K562 (cell line): ENCODE results near the gene NME2. TPM values are rescaled to one million over a fixed set of nuclear protein-coding genes. Genes with fewer than 3 reads are reported as not detected.
A peak's percentile ranks its signal among the peaks of the same experiment; 100 is the strongest.

Experiments
- CREB5 ChIP-seq: fragments of 250-450 bp; sonication (Bioruptor Pico); IDR thresholded peaks from 2 replicates; pipeline ENCODE4 v1.5.0; 2020; ENCODE audit warnings: mild to moderate bottlenecking
- JUND ChIP-seq, 2 experiments: IDR thresholded peaks; 2 replicates in 1 of 2; 3 replicates in 1 of 2; pipeline ENCODE4 v1.6.1; 2011; ENCODE audit warnings: borderline replicate concordance in 2 of 2, low read depth in 2 of 2, low read length in 2 of 2, improper control_type of control experiment in 1 of 2, missing biosample characterization in 1 of 2, missing genetic modification characterization in 1 of 2, missing genetic modification reagents in 1 of 2
- MAZ ChIP-seq, 2 experiments: fragments of 450-650 bp in 1 of 2; sonication (generic) in 1 of 2; formaldehyde crosslinking; IDR thresholded peaks in 1 of 2; conservative IDR thresholded peaks in 1 of 2; 2 replicates each; pipeline versions ENCODE4 v1.4.0 to v1.5.0; 2020; ENCODE audit warnings: mild to moderate bottlenecking in 1 of 2, missing genetic modification reagents in 1 of 2
- PCBP2 ChIP-seq: fragments of 200-400 bp; formaldehyde crosslinking; IDR thresholded peaks from 2 replicates; pipeline ENCODE4 v1.6.1; 2018; ENCODE audit warnings: low read length, low read depth, mild to moderate bottlenecking, moderate library complexity; ENCODE audit not compliant: poor library complexity, severe bottlenecking
- SMAD4 ChIP-seq: fragments of 250-450 bp; sonication (Bioruptor Pico); conservative IDR thresholded peaks from 2 replicates; pipeline ENCODE4 v1.8.0; 2021; ENCODE audit warnings: inconsistent platforms, mild to moderate bottlenecking, moderate library complexity
- SMARCA5 ChIP-seq: fragments of 450-650 bp; IDR thresholded peaks from 2 replicates; pipeline ENCODE4 v1.6.1; 2016
- polyA plus RNA-seq, 8 experiments: library from polyadenylated mRNA; depleted of rRNA in 4 of 8; stranded (reverse) in 5 of 8; unstranded in 3 of 8; fragments of >200 nt; fragmentation: Nextera tagmentation in 2 of 8; fragmentation: Illumina TruSeq in 1 of 8; extraction: Ambion mirVana in 2 of 8; extraction: Trizol in 1 of 8; gene quantifications; 2 replicates each; pipeline versions ENCODE4 v1.2.1 to v1.2.3, GENCODE V29; 2011 to 2014; ENCODE audit warnings: inconsistent platforms in 1 of 8, missing spikeins in 1 of 8
- total RNA-seq, 7 experiments: library from RNA; depleted of rRNA in 6 of 7; stranded (reverse); fragments of >200 nt in 6 of 7; fragmentation: Illumina TruSeq in 2 of 7; extraction: Trizol in 2 of 7; gene quantifications; 2 replicates each; pipeline versions ENCODE4 v1.2.1 to v1.2.3, GENCODE V29; 2011 to 2021; ENCODE audit warnings: low replicate concordance in 1 of 7
- TF ChIP-seq, protein P1 (sequence below): fragments of 450-650 bp; IDR thresholded peaks from 2 replicates; pipeline ENCODE4 v1.6.1; 2016; ENCODE audit warnings: low read depth
- TF ChIP-seq, protein P2 (sequence below): fragments of 250-450 bp; sonication (Bioruptor Pico); IDR thresholded peaks from 2 replicates; pipeline ENCODE4 v1.4.0; 2020; ENCODE audit warnings: mild to moderate bottlenecking, moderate library complexity
- TF ChIP-seq, protein P3 (sequence below), 2 experiments: fragments of 450-650 bp in 1 of 2; IDR thresholded peaks; 2 replicates each; pipeline ENCODE4 v1.6.1; 2011 to 2017; ENCODE audit warnings: low read depth in 2 of 2, antibody characterized with exemption in 1 of 2, borderline replicate concordance in 1 of 2, low read length in 1 of 2, mild to moderate bottlenecking in 1 of 2, mixed read lengths in 1 of 2; ENCODE audit not compliant: control insufficient read depth in 1 of 2

NME2 gene
- total and polyA plus RNA-seq, 9 of the 15 experiments (the other 6 are each of a cell fraction or from before 2014, with no cell fraction given), result 684 to 1,202 (median 924) TPM

GRCh38 chr17:51153210-51154072, 12.8 kb upstream of the NME2 start, which contains the start of gene NME1 (continued):
- TF ChIP-seq, protein P1, sequence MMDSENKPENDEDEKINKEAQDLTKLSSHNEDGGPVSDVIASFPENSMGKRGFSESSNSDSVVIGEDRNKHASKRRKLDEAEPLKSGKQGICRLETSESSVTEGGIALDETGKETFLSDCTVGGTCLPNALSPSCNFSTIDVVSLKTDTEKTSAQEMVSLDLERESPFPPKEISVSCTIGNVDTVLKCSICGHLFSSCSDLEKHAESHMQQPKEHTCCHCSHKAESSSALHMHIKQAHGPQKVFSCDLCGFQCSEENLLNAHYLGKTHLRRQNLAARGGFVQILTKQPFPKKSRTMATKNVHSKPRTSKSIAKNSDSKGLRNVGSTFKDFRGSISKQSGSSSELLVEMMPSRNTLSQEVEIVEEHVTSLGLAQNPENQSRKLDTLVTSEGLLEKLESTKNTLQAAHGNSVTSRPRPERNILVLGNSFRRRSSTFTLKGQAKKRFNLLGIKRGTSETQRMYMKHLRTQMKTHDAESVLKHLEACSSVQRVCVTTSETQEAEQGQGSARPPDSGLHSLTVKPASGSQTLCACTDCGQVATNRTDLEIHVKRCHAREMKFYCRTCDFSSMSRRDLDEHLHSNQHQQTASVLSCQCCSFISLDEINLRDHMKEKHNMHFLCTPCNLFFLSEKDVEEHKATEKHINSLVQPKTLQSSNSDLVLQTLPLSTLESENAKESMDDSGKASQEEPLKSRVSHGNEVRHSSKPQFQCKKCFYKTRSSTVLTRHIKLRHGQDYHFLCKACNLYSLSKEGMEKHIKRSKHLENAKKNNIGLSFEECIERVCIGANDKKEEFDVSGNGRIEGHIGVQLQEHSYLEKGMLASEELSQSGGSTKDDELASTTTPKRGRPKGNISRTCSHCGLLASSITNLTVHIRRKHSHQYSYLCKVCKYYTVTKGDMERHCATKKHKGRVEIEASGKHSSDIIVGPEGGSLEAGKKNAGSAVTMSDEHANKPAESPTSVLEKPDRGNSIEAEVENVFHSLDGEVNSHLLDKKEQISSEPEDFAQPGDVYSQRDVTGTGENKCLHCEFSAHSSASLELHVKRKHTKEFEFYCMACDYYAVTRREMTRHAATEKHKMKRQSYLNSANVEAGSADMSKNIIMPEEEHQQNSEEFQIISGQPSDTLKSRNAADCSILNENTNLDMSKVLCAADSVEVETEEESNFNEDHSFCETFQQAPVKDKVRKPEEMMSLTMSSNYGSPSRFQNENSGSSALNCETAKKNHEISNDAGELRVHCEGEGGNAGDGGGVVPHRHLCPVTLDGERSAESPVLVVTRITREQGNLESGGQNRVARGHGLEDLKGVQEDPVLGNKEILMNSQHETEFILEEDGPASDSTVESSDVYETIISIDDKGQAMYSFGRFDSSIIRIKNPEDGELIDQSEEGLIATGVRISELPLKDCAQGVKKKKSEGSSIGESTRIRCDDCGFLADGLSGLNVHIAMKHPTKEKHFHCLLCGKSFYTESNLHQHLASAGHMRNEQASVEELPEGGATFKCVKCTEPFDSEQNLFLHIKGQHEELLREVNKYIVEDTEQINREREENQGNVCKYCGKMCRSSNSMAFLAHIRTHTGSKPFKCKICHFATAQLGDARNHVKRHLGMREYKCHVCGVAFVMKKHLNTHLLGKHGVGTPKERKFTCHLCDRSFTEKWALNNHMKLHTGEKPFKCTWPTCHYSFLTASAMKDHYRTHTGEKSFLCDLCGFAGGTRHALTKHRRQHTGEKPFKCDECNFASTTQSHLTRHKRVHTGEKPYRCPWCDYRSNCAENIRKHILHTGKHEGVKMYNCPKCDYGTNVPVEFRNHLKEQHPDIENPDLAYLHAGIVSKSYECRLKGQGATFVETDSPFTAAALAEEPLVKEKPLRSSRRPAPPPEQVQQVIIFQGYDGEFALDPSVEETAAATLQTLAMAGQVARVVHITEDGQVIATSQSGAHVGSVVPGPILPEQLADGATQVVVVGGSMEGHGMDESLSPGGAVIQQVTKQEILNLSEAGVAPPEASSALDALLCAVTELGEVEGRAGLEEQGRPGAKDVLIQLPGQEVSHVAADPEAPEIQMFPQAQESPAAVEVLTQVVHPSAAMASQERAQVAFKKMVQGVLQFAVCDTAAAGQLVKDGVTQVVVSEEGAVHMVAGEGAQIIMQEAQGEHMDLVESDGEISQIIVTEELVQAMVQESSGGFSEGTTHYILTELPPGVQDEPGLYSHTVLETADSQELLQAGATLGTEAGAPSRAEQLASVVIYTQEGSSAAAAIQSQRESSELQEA, result no peak; the same call in 1 of the 2 replicates
- peak; percentile 88 to 91 for TF ChIP-seq MAZ (CRISPR knock-in tag; conservative IDR thresholded peaks at IDR 0.05 in 1 of 2, IDR thresholded peaks at IDR 0.05 in 1 of 2)
- no peak for TF ChIP-seq CREB5
- TF ChIP-seq, protein P2, sequence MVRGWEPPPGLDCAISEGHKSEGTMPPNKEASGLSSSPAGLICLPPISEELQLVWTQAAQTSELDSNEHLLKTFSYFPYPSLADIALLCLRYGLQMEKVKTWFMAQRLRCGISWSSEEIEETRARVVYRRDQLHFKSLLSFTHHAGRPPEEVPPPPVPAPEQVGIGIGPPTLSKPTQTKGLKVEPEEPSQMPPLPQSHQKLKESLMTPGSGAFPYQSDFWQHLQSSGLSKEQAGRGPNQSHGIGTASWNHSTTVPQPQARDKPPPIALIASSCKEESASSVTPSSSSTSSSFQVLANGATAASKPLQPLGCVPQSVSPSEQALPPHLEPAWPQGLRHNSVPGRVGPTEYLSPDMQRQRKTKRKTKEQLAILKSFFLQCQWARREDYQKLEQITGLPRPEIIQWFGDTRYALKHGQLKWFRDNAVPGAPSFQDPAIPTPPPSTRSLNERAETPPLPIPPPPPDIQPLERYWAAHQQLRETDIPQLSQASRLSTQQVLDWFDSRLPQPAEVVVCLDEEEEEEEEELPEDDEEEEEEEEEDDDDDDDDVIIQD (CRISPR knock-in tag), result no peak
- peak; percentile 14; the same call in 1 of the 2 replicates for TF ChIP-seq SMARCA5
- TF ChIP-seq, protein P3, sequence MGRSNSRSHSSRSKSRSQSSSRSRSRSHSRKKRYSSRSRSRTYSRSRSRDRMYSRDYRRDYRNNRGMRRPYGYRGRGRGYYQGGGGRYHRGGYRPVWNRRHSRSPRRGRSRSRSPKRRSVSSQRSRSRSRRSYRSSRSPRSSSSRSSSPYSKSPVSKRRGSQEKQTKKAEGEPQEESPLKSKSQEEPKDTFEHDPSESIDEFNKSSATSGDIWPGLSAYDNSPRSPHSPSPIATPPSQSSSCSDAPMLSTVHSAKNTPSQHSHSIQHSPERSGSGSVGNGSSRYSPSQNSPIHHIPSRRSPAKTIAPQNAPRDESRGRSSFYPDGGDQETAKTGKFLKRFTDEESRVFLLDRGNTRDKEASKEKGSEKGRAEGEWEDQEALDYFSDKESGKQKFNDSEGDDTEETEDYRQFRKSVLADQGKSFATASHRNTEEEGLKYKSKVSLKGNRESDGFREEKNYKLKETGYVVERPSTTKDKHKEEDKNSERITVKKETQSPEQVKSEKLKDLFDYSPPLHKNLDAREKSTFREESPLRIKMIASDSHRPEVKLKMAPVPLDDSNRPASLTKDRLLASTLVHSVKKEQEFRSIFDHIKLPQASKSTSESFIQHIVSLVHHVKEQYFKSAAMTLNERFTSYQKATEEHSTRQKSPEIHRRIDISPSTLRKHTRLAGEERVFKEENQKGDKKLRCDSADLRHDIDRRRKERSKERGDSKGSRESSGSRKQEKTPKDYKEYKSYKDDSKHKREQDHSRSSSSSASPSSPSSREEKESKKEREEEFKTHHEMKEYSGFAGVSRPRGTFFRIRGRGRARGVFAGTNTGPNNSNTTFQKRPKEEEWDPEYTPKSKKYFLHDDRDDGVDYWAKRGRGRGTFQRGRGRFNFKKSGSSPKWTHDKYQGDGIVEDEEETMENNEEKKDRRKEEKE (IDR thresholded peaks at IDR 0.05; ENCODE audit: borderline replicate concordance in 1 of 2, control insufficient read depth in 1 of 2, low read depth in 2 of 2, low read length in 1 of 2), result peak in 1 of 2 experiments; percentile 99; a peak in 2 of 4 replicates
- TF ChIP-seq SMAD4 (CRISPR knock-in tag), result peak; percentile 72
- peak; percentile 94 for TF ChIP-seq JUND (IDR thresholded peaks at IDR 0.05; ENCODE audit: borderline replicate concordance, low read depth, low read length)
- TF ChIP-seq JUND (tag; IDR thresholded peaks at IDR 0.05; ENCODE audit: borderline replicate concordance, low read depth, low read length), result peak; percentile 86
- TF ChIP-seq PCBP2, result no peak
